ENCODE results near the gene NOVA2.

Gene NOVA2

DNA sequence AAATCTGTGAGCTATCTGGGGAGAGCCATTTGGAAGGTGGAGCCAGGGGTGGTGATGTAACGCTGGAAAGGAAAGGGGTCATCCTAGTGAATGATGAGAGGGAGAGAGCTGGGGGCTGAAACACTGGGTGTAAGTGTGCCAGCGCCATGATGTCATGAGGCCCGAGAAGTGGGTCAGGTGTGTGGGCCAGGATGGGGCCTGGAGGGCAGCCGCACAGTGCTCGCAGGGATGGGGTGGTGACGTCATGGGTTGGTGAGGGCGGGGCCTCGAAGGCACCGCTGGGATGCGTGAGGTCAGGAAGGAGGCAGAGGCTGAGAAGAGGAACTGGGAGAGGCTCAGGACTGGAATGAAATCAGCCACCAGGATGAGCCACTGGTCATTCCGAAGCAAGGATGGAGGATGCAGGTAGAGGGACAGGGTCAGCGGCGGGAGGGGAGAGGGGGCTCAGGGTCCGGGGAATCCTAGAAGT, 26.0 kb upstream of the NOVA2 start:
- DNase-seq, result peak; percentile 7 to 25

DNA sequence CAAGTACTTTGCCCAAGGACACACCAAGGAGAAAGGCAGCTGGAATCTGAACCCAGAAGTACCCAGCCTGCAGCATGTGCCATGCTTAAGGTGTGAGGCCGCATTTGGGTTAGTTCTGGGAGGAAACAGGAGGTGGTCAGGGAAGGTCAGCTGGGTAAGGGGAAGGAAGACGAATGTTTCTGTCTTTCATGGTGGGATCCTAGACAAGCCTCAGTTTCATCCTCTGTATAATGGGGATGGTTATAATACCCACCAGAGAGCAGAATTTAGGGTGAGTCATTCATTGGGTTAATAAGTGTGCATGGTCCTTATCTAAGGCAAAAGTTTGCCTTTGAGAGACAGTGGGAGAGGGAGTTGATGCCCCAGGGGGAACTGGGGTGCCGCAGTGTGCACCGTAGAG, 25.2 kb upstream of the NOVA2 start:
- DNase-seq, result no peak

DNA sequence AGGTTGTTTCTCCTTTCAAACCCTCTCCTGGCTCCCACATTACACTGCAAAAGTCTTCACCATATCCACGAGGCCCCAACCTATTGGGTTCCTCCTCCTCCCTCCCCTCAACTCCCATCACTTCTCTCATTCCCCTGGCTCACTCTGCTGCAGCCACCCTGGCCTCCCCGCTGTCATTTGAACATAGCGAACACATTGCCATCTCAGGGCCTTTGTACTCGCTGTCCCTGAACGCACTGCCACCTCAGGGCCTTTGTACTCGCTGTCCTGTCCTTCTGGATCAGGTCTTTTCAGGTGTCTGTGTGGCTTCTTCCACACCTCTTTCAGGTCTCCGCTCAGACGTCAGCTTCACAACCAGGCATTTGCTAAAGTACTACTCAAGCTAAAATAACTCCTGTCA, 23.3 kb upstream of the NOVA2 start:
- no peak for DNase-seq

DNA sequence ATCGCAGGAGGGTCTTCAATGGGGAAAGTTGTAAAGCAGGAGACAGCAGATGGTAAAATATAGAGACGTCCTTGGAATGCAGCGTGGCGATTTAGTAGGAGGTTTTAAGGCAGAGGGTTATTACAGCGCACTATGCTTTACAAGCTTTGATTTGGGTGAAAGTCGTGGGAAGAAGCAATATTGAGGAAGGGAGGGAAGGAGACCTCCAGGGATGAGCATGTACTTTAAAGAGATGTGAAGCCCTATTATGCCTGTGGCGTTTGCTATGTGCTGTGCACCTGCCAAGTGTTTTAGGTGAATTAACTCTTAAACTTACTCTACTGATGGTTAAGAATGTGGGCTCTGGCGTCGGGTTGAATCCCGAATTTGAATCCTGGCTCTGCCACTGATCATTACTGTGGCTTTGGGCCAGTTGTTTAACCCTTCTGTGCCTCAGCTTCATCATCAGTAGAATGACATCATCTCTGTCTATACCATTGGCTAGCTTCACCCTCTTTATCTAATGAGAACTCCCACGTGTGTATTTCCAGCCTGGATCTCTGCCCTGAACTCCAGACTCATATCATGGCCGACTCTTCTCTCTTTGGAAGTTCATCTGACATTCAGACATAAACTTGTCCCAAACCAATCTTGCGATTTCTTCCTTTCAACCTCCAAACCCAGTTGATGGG, 22.2 kb upstream of the NOVA2 start:
- no peak for DNase-seq

DNA sequence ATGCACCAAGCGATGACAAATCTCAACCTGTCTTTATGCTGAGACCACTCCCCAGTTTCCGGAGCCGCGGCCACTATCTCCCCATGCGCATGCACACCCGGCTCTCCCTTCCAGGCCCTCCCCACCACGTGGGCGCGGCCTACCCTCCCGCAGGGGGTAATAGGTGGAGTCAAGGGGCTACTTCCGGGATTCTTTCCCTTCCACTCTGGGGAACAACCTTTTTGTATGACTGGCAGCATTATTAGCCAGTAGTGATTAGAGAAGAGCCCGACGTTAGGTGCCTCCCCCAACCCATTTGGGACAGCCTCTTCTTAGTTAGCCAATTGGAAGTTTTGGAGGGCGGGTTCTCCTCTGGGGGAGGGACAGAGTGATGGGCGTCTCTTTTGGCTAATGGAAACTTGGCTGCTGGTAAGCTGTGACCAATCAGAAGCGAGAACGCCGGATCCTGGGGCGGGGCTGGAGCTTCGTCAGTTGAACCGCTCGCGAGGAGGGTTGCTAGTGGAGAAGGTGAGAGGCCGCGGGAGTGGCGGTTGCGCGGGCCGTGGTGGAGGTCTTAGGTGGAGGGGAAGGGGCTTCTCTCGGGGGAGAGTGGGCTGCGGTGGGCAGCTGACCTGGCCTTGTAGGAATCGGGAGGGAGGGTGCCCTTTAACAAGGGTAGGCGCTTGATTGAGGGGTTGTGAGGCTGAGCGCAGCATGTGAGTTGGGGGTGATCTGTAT, 21.5 kb upstream of the NOVA2 start, which contains the start of gene CCDC61:
Gene CCDC61, plus strand, starts transcription at position 470 of the 717 bp plus-strand sequence. CDS start 7,552 bp downstream, outside the sequence.
- DNase-seq, result peak; percentile 97 to 100

DNA sequence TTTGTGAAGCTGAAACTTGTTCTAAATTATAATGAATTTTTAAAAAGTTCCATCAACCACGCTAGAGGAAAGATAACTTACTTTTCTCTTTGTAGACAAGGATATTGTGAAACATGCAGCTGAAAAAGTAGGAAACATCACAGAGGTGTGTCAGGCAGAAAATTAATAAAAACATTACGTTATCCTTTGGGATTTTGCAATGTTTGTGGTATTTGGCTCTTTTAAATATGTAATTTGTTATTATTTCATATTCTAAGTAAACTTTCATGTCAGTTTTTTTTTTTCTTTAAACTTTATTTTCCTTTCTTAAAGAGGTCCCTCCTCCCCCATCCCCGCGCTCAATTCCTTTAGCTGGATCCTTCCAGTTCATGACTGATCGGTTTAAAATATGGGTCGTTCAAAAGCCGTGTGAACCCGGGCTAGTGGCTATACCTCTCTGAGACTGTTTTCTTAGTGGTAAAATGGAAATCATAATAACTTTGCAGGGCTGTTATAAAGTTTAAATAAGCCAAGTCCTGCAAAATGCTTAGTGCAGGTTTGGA, 20.9 kb upstream of the NOVA2 start:
- no peak for DNase-seq

DNA sequence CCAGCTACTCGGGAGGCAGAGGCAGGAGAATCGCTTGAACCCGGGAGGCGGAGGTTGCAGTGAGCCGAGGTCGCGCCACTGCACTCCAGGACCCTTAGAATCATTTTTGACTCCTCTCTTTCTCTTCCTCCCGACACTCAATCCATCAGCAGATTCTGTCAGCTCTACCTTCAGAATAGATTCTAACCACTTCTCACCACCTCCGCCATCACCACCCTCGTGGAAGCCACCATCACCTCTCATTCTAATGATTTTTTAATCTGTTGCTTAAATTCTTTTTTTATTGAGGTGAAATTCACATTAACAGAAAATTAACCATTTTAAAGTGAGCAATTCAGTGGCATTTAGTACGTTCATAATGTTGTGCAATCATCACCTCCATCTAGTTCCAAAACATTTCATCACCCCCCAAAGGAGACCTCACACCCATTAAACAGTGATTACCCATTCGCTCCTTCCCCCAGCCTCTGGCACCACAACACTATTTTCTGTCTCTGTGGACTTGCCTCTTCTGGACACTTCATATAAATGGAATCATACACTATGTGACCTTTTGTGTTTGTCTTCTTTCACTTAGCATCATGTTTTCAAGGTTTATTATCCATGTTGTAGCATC, 16.6 kb upstream of the NOVA2 start:
- no peak for DNase-seq

DNA sequence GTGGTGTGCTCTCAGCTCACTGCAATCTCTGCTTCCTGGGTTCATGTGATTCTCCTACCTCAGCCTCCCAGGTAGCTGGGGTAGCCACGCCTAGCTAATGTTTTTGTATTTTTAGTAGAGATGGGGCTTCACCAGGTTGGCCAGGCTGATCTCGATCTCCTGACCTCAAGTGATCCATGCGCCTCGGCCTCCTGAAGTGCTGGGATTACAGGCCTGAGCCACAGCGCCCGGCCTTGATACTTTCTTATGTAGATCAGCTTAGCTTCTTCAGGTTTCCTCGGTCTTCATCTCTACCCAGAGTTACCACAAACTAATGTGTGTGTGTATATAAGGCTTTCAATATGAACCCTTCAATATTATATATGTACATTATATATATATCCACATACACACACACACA, 11.7 kb upstream of the NOVA2 start:
- no peak for DNase-seq

DNA sequence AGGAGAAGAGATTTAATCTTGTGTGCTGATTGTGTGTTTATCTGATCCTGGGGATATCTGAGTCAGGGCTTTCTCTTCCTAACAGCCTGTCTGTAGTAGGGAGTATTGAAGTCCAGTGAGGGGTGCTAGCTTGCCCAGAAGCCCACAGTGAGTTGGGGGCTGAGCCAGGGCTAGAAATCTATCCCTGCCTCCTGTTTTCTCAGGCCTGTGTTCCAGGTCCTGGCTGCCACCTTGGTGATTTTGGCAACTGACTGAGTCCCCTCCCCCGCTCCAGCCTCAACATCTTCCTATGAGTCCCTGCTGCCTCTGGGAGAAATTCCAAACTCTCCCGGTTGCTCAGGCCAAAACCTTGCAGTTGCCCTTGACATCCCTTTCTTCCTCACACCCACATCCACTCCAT, 7.7 kb upstream of the NOVA2 start:
- DNase-seq, result no peak

DNA sequence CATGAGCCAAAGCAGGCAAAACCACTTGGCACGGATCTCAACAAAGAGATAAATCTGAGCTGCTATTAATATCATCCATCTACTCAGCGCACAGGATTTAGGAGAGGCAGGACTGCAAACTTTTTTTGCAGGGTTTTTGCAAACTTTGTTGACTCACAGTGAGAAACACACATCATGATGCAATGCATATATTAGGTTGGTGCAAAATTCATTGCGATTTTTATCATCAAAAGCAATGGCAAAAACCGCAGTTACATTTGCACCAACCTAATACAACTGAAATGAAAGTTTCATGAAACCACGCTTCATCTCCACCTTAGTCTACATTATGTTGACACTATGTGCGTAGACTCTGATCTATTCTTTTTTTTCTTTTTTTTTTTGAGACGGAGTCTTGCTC, 4.5 kb upstream of the NOVA2 start:
- no peak for DNase-seq

DNA sequence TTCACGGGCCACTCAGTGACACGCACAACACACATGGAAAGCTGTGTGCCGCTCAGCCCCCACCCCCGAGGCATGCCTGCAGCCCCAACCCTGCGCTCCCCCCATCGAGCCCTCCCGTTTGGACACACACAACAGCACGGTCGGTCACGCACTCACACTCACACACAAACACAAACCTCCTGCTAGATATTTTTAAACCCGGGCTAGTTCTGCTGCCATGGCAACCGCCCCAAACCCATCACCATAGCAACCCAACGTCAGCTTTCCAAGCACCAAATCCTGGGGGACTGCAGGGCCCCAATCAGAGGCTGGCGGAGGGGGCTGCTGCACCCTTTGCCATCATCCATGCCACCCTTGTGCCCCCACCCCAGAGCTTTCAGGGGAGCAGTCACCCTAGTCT, 2.5 kb upstream of the NOVA2 start:
- DNase-seq, result no peak

DNA sequence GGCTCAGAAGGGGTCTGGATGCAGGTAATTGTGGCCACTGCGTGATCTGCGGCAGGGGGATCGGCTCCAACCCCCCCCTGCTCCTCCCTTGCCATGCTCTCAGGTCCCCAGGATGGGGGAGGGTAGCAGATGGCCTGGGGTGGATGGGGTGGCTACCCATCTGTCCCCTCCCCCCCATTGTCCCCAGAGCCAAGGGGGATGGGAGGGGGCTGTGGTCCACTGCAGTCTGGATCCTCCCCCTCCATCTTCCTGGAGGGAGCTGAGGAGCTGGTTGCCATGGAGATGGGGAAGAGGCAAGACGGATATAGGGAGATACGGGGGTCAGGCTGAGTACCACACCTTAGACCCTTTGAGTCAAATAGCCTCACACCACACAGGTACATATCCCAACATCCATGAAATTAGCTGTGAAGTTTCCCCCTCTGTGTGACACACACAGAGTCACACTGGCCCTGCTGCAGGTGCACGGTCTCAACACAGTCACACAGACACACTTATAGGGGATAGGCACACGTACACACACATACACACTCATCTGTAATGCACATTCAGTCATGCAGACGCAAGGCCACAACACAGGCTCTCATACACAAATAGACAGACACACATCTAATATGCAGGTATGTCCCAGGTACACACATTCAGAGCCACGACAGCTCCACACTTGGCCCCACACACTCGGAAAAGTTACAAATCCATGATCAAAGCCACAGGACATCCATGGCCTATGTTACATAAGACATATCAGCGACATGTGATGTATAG, 1.8 kb upstream of the NOVA2 start:
- no peak for DNase-seq

DNA sequence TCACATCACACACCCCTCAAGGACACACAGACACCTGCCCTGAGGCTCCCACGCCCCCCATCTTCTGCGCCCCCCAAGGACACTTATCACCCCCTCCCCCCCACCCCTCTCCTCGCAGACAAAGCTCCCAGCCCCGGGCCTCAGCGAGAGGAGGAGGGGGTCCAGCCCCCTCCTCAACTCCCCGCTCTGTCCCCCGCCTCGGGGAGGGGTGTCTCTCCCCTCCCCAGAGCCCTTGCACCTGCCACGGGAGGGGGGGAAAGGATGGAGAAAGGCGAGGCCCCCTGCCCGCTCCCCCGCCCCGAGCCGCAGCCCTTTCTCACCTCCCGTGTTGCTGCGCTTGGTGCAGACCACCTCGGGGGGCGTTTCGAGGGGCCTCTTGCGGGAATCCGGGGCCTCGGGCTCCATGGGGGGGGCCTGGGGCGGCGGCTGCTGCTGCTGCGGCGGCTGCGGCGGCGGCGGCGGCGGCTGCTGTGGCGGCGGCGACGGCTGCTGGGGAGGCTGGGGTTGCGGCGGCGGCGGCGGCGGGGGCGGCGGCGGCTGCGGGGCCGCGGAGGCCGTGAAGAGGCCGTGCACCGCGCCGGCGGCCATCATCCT, 621 bp downstream of the NOVA2 start:
- DNase-seq, result no peak

DNA sequence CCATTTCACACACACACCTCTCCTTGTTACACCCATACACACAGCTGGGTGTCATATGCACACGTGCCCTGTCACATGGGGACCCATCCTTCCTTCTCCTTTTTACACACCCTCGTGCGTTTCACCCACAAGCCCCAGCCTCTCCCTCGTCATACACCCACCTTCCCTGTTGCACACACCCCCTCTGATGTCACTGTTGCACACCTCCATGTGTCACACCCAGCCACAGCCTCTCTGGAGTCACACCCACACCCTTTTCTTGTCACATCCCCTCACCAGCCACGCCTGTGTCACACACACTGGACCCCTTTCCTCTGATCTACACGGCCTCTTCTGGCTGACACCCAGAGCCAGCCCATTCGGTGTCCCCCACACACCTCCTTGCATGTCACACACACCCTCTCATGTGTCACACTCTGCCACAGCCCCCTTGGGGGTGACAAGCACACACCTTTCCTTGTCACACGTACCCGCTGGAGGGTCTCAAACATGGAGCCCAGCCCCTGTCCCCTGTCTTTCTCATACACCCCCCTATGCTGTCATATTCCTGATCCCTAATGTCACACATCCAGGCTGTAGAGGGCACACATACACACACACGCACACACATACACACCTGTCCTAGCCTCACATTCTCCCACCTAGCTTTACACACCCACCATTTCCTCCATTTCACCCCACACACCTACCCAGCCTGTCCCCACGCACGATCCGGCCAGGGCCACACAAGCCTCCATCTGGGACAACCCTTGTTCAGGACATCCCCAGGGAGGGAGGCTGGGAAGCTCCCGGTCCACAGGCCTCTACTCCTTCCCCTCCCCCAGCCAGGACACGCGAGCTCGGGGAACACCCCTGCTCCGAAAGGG, 1.4 kb downstream of the NOVA2 start:
- DNase-seq, result peak; percentile 11 to 60

DNA sequence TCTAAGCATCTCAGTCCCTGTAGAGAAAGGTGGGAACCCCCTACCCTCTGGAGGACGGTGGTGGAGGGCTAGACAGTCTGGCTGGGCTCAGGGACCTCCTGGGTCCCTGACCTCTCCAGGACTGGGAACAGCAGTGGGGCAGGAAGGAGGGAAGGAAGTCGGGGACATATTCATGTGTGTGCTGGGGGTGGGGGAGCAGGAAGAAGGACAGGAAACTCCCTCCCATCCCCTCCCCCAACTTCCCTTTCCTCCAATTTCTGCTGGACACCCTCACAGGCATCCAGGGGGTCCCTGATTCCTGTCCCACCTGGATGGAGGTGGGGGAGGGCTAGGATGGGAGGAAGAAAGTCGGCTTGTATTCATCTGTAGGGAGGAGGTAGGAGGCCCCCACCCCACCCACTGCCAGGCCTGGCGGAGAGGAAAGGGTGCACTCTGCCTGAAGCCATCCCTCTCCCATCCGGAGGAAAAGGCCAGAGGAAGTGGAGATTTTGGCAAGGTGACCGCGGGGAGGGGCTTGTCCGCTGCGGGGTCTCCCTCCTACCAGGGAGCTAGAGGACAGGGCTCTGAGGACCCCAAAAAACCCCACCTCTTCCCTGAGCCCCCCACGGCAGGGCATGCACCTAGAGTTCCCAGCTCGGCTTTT, 2.3 kb downstream of the NOVA2 start:
- no peak for DNase-seq

DNA sequence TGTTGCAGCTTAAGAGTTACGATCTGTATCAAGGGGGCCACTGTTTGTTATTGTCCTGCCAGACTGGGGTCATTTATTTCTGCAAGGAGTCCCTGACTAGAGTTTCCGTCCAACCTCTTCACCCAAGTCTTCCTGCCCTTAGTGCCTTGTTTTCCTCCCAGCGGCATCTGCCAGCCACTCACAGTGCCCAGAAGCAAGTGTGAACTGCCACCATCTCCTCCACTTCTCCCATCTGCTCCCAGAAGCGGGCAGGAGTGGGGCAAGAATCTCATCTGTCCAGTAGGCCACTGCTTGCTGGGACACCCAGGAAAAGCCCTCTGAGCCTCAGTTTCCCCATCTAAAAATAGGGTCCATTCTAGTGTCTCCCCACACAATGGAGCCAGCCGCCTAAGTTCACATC, 4.0 kb downstream of the NOVA2 start:
- no peak for DNase-seq

DNA sequence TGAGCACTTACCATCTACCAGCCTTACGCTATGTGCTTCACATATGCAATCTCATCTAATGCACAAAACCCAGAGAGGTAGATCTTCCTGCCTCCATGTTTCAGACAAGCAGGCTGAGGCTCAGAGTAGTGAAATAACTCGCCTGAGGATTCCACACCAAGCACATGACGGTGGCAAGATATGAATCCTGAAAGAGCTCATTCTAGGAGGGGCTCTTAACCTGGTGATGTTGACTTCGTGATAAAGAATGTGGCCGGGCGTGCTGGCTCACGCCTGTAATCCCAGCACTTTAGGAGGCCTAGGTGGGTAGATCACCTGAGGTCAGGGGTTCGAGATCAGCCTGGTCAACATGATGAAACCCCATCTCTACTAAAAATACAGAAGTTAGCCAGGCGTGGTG, 5.0 kb downstream of the NOVA2 start:
- DNase-seq, result no peak

DNA sequence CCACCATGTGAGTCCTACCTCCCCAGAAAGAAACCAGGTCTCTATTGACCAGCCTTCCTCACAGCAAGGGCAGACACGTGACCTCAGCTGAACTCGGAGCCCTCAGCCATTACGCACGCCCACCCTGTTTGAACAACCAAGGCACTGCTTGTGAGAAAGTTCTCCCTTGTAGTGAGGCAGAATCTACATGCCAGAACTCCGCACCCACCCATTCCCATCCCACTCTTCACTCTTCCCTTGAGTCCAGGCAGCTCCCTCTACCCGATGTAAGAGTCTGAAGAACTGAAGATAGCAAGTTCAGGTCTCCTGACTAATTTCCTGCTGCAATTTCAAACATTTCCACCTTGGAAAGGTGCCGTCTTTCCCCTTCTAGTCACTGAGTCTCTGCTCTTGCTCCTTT, 6.4 kb downstream of the NOVA2 start:
- no peak for DNase-seq

DNA sequence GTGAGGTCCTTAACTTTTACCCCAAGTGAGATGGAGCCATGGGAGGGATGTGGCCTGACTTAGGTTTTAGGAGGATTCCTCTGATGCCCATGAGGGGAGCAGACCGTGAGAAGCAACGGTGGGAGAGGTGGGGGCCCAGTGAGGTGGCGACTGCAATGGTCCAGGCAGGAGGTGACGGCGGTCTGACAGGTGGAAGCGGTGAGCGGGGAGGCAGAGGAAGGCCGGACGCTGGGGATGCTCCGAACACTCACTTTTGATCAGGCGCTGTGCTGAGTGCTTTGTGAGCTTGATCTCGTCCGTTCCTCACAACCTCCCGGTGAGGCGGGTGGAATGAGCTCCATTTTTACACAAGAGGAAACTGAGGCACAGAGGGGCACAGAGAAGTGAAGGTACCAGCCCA, 11.6 kb downstream of the NOVA2 start:
- DNase-seq, result no peak

DNA sequence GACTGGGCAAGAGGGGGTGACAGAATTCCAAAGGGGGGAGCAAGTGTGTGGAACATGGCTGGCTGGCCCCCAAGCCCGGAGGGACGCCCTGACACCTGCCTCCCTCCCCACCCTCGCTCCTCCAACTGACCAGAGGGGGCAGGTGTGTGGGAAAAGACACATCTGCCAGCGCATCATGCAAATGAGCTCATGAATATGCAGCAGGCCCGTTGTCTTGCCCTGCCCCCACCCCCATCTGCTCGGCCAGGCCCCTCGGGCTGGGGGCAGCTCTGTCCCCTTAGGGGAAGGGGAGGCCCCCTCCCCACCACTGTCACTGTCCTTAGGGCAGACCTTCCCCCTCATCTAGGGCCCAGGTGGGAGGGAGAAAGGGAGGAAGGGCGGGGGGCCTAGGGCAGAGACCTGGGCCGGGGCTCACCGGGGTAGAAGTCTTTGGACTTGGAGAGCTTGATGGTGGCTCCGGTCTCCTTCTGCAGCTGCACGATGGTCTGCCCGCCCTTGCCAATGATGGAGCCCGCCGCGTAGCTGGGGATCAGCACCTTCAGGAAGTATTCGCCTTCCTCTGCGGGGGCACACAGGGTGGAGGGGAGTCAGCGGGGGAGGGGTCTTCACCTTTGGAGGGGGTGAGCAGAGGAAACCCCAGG, 12.9 kb downstream of the NOVA2 start:
- DNase-seq, result no peak
